ENCODE results near the gene GALNT2.

Gene GALNT2

DNA sequence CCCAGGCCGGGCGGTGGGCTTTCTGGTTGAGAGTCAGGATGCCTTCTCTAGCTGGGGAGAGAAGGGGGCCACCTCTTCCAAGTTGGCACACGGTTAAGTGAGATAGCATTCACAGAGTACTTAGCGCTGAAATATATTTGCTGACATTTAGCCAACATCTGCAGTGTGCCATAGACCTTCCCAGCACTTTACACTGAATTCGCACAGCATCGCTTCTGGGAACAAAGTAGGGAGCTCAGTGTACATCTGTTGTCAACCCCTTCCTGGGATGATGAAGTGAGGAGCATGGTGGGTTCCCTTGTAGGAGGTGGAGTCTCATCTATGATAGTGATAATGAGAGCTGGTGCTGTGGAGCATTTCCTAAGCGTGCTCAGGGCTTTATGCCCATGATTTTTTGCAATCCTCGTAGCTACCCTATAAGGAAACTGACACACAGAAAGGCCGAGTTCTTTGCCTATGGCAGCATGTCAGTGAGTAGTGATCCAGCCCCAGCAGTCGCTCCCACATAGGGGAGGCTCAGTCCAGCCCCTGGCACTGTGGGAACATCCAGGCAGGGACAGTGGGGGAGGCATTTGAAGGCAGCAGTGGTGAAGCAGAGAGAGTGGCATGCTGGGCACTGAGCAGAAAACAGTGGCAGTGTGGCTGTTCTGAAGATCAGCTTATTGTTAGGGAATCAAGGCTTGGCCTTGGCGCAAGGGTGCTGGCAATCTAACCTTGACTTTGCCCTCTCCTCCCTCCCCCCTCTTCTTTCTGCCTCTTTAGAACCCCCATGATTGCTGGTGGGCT lies 182.8 kb downstream of the GALNT2 start:
- Histone ChIP-seq H2AFZ (ENCODE audit: low read depth, low read length) (no peak overlapping the region), H3K4me1 (ENCODE audit: insufficient read depth, low read length) (no peaks in the 10 kb centered on the region), H3K9me3 (ENCODE audit: insufficient read depth, low read length, severe bottlenecking) (no peaks in the 10 kb centered on the region), H4K20me1 (ENCODE audit: insufficient read depth, low read length) (peaks cover 47% of the 10 kb centered on the region), H3K79me2 (ENCODE audit: insufficient read depth, low read length) (peaks cover 65% of the 10 kb centered on the region), H3K9ac (ENCODE audit: low read depth, low read length) (no peak overlapping the region), H3K4me2 (ENCODE audit: insufficient read depth, low read length) (no peak overlapping the region), H3K36me3 (ENCODE audit: insufficient read depth, low read length) (peaks cover 97% of the 10 kb centered on the region), H3K4me3 (ENCODE audit: low read depth in 1 of 2, low read length in 2 of 2) (no peak overlapping the region), H3K27ac (ENCODE audit: low read length) (no peak overlapping the region), H3K27me3 (ENCODE audit: insufficient read depth, low read length, poor library complexity) (no peaks in the 10 kb centered on the region)
- ATAC-seq (ENCODE audit: insufficient read depth, low read depth) (no peak), DNase-seq (no peak)
- TF ChIP-seq CTCF (IDR thresholded peaks at IDR 0.05; ENCODE audit: borderline replicate concordance, extremely low read depth, low read length, poor library complexity, severe bottlenecking) (no peak), EZH2 (IDR thresholded peaks at IDR 0.05; ENCODE audit: borderline replicate concordance, low read depth, low read length, severe bottlenecking) (no peak)

- TF ChIP-seq CTCF (IDR thresholded peaks at IDR 0.05; ENCODE audit: borderline replicate concordance, extremely low read depth, low read length, poor library complexity, severe bottlenecking) (no peak), EZH2 (IDR thresholded peaks at IDR 0.05; ENCODE audit: borderline replicate concordance, low read depth, low read length, severe bottlenecking) (no peak)
- H2AFZ ChIP-seq (ENCODE audit: low read depth, low read length), result no peak overlapping the region
- no peak overlapping the region for H3K4me2 ChIP-seq (ENCODE audit: insufficient read depth, low read length)
- no peaks in the 10 kb centered on the region for H3K27me3 ChIP-seq (ENCODE audit: insufficient read depth, low read length, poor library complexity)
- DNase-seq (no peak), ATAC-seq (ENCODE audit: insufficient read depth, low read depth) (no peak)
- H3K79me2 ChIP-seq (ENCODE audit: insufficient read depth, low read length), result peaks cover 68% of the 10 kb centered on the region
- no peak overlapping the region for H3K9ac ChIP-seq (ENCODE audit: low read depth, low read length)
- no peak overlapping the region for H3K27ac ChIP-seq (ENCODE audit: low read length)
- peaks cover 97% of the 10 kb centered on the region for H3K36me3 ChIP-seq (ENCODE audit: insufficient read depth, low read length)
- no peak overlapping the region for H3K4me3 ChIP-seq (ENCODE audit: low read depth in 1 of 2, low read length in 2 of 2)
- H4K20me1 ChIP-seq (ENCODE audit: insufficient read depth, low read length), result peaks cover 50% of the 10 kb centered on the region
- H3K4me1 ChIP-seq (ENCODE audit: insufficient read depth, low read length), result no peaks in the 10 kb centered on the region
- no peaks in the 10 kb centered on the region for H3K9me3 ChIP-seq (ENCODE audit: insufficient read depth, low read length, severe bottlenecking)
These were observed 183.6 kb downstream of the GALNT2 start for GRCh38 chr1:230250666-230251065.

- H3K27ac ChIP-seq (ENCODE audit: low read length), result no peak overlapping the region
- no peak for TF ChIP-seq CTCF (IDR thresholded peaks at IDR 0.05; ENCODE audit: borderline replicate concordance, extremely low read depth, low read length, poor library complexity, severe bottlenecking)
- no peak for TF ChIP-seq EZH2 (IDR thresholded peaks at IDR 0.05; ENCODE audit: borderline replicate concordance, low read depth, low read length, severe bottlenecking)
- H3K36me3 ChIP-seq (ENCODE audit: insufficient read depth, low read length), result peaks cover 97% of the 10 kb centered on the region
- H3K4me1 ChIP-seq (ENCODE audit: insufficient read depth, low read length), result no peaks in the 10 kb centered on the region
- no peak overlapping the region for H3K4me2 ChIP-seq (ENCODE audit: insufficient read depth, low read length)
- H2AFZ ChIP-seq (ENCODE audit: low read depth, low read length), result no peak overlapping the region
- peaks cover 48% of the 10 kb centered on the region for H4K20me1 ChIP-seq (ENCODE audit: insufficient read depth, low read length)
- ATAC-seq (ENCODE audit: insufficient read depth, low read depth) (no peak), DNase-seq (no peak)
- no peak overlapping the region for H3K9ac ChIP-seq (ENCODE audit: low read depth, low read length)
- no peak overlapping the region for H3K4me3 ChIP-seq (ENCODE audit: low read depth in 1 of 2, low read length in 2 of 2)
- H3K9me3 ChIP-seq (ENCODE audit: insufficient read depth, low read length, severe bottlenecking), result no peaks in the 10 kb centered on the region
- H3K79me2 ChIP-seq (ENCODE audit: insufficient read depth, low read length), result peaks cover 73% of the 10 kb centered on the region
- H3K27me3 ChIP-seq (ENCODE audit: insufficient read depth, low read length, poor library complexity), result no peaks in the 10 kb centered on the region
These were observed 184.7 kb downstream of the GALNT2 start for GRCh38 chr1:230251644-230252191.

All from DND-41 (cell line).